Endothelial cell of umbilical vein (primary cell): Measurements from ENCODE around the gene ATF3.

Source experiments
- MYC ChIP-seq: IDR thresholded peaks from one replicate; pipeline ENCODE4 v1.6.1; 2011; ENCODE audit warnings: mild to moderate bottlenecking, low read depth, low read length
- POLR2A ChIP-seq: IDR thresholded peaks from 2 replicates; pipeline ENCODE4 v1.6.1; 2012; ENCODE audit warnings: low read depth, mild to moderate bottlenecking, control low read depth, low read length
- POLR2AphosphoS5 ChIP-seq: IDR thresholded peaks from 2 replicates; pipeline ENCODE4 v1.6.1; 2012; ENCODE audit warnings: low read depth, mild to moderate bottlenecking, control low read depth, low read length, moderate library complexity; ENCODE audit not compliant: insufficient read depth
- TF ChIP-seq, protein P1 (sequence below), 2 donors: IDR thresholded peaks; 1 replicate in 1 of 2; 2 replicates in 1 of 2; pipeline ENCODE4 v1.5.1; 2011; ENCODE audit warnings: low read length in 2 of 2, mild to moderate bottlenecking in 2 of 2, moderate library complexity in 2 of 2, control low read depth in 1 of 2, inconsistent platforms in 1 of 2, low read depth in 1 of 2; ENCODE audit not compliant: insufficient read depth in 1 of 2; ENCODE audit errors: extremely low read depth in 1 of 2

DNA sequence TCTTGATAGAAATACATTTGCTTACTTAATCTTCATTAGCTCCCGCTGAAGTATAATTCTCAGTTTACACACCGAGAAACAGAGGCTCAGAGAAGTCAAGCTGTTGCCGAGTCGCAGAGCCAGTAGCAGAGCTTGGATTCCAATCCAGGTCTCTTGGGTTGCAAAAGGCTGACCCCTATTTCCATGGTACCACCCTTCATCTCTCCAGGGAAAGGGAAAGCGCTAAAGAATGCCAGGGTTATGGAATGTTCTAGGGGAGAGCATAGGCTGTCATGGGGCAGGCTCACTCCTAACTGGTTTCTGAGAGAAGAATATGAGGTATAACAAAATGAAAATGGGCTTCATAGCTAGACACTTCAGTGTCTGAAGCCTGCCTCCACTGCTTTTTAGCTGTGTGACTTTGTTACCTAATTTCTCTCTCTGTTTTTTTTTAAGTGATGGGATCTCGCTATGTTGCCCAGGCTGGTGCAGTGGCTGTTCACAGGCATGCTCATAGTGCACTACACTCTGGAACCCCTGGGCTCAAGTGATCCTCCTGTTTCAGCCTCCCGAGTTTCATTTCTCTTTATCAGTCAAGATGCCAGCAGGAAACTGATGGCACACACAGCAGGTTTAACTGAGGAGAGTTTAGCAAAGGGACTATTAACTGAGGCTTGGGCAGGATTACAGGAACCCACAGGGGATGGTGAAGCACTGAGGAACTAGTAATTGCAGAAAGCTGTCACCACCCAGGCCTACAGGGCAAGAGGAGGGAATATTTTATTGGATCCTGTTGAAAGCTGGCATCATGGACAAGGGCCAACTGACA is 25.5 kb upstream of the ATF3 start:
- TF ChIP-seq POLR2A, result no peak
- TF ChIP-seq, protein P1, sequence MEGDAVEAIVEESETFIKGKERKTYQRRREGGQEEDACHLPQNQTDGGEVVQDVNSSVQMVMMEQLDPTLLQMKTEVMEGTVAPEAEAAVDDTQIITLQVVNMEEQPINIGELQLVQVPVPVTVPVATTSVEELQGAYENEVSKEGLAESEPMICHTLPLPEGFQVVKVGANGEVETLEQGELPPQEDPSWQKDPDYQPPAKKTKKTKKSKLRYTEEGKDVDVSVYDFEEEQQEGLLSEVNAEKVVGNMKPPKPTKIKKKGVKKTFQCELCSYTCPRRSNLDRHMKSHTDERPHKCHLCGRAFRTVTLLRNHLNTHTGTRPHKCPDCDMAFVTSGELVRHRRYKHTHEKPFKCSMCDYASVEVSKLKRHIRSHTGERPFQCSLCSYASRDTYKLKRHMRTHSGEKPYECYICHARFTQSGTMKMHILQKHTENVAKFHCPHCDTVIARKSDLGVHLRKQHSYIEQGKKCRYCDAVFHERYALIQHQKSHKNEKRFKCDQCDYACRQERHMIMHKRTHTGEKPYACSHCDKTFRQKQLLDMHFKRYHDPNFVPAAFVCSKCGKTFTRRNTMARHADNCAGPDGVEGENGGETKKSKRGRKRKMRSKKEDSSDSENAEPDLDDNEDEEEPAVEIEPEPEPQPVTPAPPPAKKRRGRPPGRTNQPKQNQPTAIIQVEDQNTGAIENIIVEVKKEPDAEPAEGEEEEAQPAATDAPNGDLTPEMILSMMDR (IDR thresholded peaks at IDR 0.05; ENCODE audit: extremely low read depth in 1 of 2, insufficient read depth in 1 of 2, low read depth in 1 of 2, low read length in 2 of 2), result no peak
- TF ChIP-seq POLR2AphosphoS5, result no peak
- TF ChIP-seq MYC, result no peak
